Chondrocyte (in vitro differentiated cells): Measurements from ENCODE around the gene KCNAB3. TPM values are rescaled to one million over a fixed set of nuclear protein-coding genes. Genes with fewer than 3 reads are reported as not detected.

Source experiments
- DNase-seq: peaks from one replicate; pipeline ENCODE4 v3.0.0; 2021; ENCODE audit warnings: mixed read lengths, low spot score
- H3K27ac Mint-ChIP-seq: one replicate; pipeline ENCODE4 v1.8.0; 2021; ENCODE audit warnings: mild to moderate bottlenecking, moderate library complexity, mixed read lengths; ENCODE audit not compliant: unreplicated experiment
- H3K27me3 Mint-ChIP-seq: 2 replicates; pipeline ENCODE4 v1.8.0; 2021; ENCODE audit warnings: low read depth, mixed read lengths
- H3K36me3 Mint-ChIP-seq: 2 replicates; pipeline ENCODE4 v1.8.0; 2021; ENCODE audit warnings: low read depth, mixed read lengths
- H3K4me1 Mint-ChIP-seq: 2 replicates; pipeline ENCODE4 v1.8.0; 2021; ENCODE audit warnings: low read depth, mild to moderate bottlenecking, mixed read lengths
- H3K4me3 Mint-ChIP-seq: one replicate; pipeline ENCODE4 v1.8.0; 2021; ENCODE audit warnings: mild to moderate bottlenecking, moderate library complexity, mixed read lengths; ENCODE audit not compliant: unreplicated experiment
- H3K9me3 Mint-ChIP-seq: 2 replicates; pipeline ENCODE4 v1.8.0; 2021; ENCODE audit warnings: low read depth, mixed read lengths
- CTCF ChIP-seq: fragments of 200-600 bp; sonication (generic); IDR thresholded peaks from 2 replicates; pipeline ENCODE4 v1.5.0; 2021; ENCODE audit warnings: antibody characterized with exemption, mild to moderate bottlenecking, moderate library complexity
- total RNA-seq: library from RNA; stranded (reverse); gene quantifications from 3 replicates; pipeline ENCODE4 v1.2.1, GENCODE V29; 2021

Gene KCNAB3
- total RNA-seq, 1 donor from 2014 or later: 2.3 TPM

GRCh38 chr17:7940743-7941142 is 11.1 kb upstream of the KCNAB3 start:
- no peaks in the 10 kb centered on the region for H3K27me3 Mint-ChIP-seq
- H3K36me3 Mint-ChIP-seq: peaks cover 35% of the 10 kb centered on the region
- no peak for TF ChIP-seq CTCF
- no peak for DNase-seq
- H3K27ac Mint-ChIP-seq: no peak overlapping the region
- H3K9me3 Mint-ChIP-seq: no peaks in the 10 kb centered on the region
- peaks cover 3% of the 10 kb centered on the region for H3K4me1 Mint-ChIP-seq
- H3K4me3 Mint-ChIP-seq: no peak overlapping the region

GRCh38 chr17:7940034-7940433 is 10.4 kb upstream of the KCNAB3 start:
- Mint-ChIP-seq H3K9me3 (no peaks in the 10 kb centered on the region), H3K27me3 (no peaks in the 10 kb centered on the region), H3K27ac (no peak overlapping the region), H3K36me3 (peaks cover 38% of the 10 kb centered on the region), H3K4me3 (no peak overlapping the region), H3K4me1 (peaks cover 7% of the 10 kb centered on the region)
- no peak for TF ChIP-seq CTCF
- DNase-seq: no peak

- H3K4me3 Mint-ChIP-seq: no peak overlapping the region
These were observed 6.2 kb upstream of the KCNAB3 start for GRCh38 chr17:7935859-7936258.

GRCh38 chr17:7932949-7933348 is 3.3 kb upstream of the KCNAB3 start:
- no peak for DNase-seq
- Mint-ChIP-seq H3K4me1 (peaks cover 52% of the 10 kb centered on the region), H3K27ac (peak overlapping the region; percentile 98), H3K36me3 (peaks cover 15% of the 10 kb centered on the region), H3K9me3 (no peaks in the 10 kb centered on the region), H3K27me3 (peaks cover 2% of the 10 kb centered on the region), H3K4me3 (peak overlapping the region; percentile 100)
- TF ChIP-seq CTCF: peak; percentile 46

More at GRCh38 chr17:7935859-7936258, 6.2 kb upstream of the KCNAB3 start:
- Mint-ChIP-seq H3K4me1 (peaks cover 39% of the 10 kb centered on the region), H3K9me3 (no peaks in the 10 kb centered on the region), H3K36me3 (peaks cover 24% of the 10 kb centered on the region), H3K27ac (no peak overlapping the region), H3K27me3 (no peaks in the 10 kb centered on the region)
- no peak for DNase-seq
- no peak for TF ChIP-seq CTCF

GRCh38 chr17:7932483-7932891 is 2.8 kb upstream of the KCNAB3 start:
- no peaks in the 10 kb centered on the region for H3K9me3 Mint-ChIP-seq
- TF ChIP-seq CTCF: no peak
- H3K4me3 Mint-ChIP-seq: peak overlapping the region; percentile 100
- H3K27ac Mint-ChIP-seq: peak overlapping the region; percentile 98
- DNase-seq: no peak
- peaks cover 2% of the 10 kb centered on the region for H3K27me3 Mint-ChIP-seq
- peaks cover 52% of the 10 kb centered on the region for H3K4me1 Mint-ChIP-seq
- peaks cover 16% of the 10 kb centered on the region for H3K36me3 Mint-ChIP-seq
